IMR-90 (cell line): Measurements from ENCODE around the gene FST. TPM values are rescaled to one million over a fixed set of nuclear protein-coding genes. Genes with fewer than 3 reads are reported as not detected.

Experiments used
- ATAC-seq: fragments of 200-7000 bp; cut with Tn5 transposase; 2 replicates; pipeline ENCODE4 v1.9.1; 2020; ENCODE audit warnings: low read depth, mild to moderate bottlenecking, moderate library complexity
- BruUV-seq: library from RNA; stranded (reverse); fragments of 400-500 nt; replicated peaks from 2 replicates; lab custom pipeline; 2021; lab: Mats Ljungman, UMichigan
- CTCF ChIA-PET: fragments of 300-600 bp; formaldehyde crosslinking; extraction: SDS; loops from one replicate; lab custom pipeline; 2021; ENCODE audit warnings: antibody characterized with exemption; lab: Yijun Ruan, JAX
- POLR2A ChIA-PET: fragments of 300-600 bp; sonication (Branson Sonifier 250); formaldehyde crosslinking; loops from one replicate; lab custom pipeline; 2022; ENCODE audit warnings: antibody characterized with exemption; ENCODE audit not compliant: unreplicated experiment; lab: Charles Lee
- DNase-seq: peaks from one replicate; pipeline ENCODE4 v3.0.0; 2013
- H2AFZ ChIP-seq: replicated peaks from 2 replicates; pipeline ENCODE3; 2013; ENCODE audit warnings: low read length, mild to moderate bottlenecking; ENCODE audit not compliant: poor library complexity
- H2AK5ac ChIP-seq: 2 replicates; pipeline ENCODE4 v1.6.1; 2013; ENCODE audit warnings: low read depth, low read length, inconsistent platforms
- H2AK9ac ChIP-seq: replicated peaks from 2 replicates; pipeline ENCODE3; 2013; ENCODE audit warnings: mild to moderate bottlenecking, low read depth, low read length, moderate library complexity; ENCODE audit not compliant: poor library complexity
- H2BK120ac ChIP-seq: 2 replicates; pipeline ENCODE4 v1.6.1; 2013; ENCODE audit warnings: low read depth, low read length, inconsistent platforms
- H2BK15ac ChIP-seq: 3 replicates; pipeline ENCODE4 v1.6.1; 2013; ENCODE audit warnings: low read depth, low read length, inconsistent platforms
- H2BK20ac ChIP-seq: 2 replicates; pipeline ENCODE4 v1.6.1; 2013; ENCODE audit warnings: low read depth, mild to moderate bottlenecking, inconsistent platforms, low read length, moderate library complexity
- H2BK5ac ChIP-seq: 2 replicates; pipeline ENCODE4 v1.6.1; 2013; ENCODE audit warnings: mild to moderate bottlenecking, low read depth, low read length, inconsistent platforms; ENCODE audit not compliant: poor library complexity, severe bottlenecking
- H3K14ac ChIP-seq: replicated peaks from 2 replicates; pipeline ENCODE4 v1.6.1; 2013; ENCODE audit warnings: low read depth, low read length, inconsistent platforms
- H3K18ac ChIP-seq: 2 replicates; pipeline ENCODE4 v1.6.1; 2013; ENCODE audit warnings: low read depth, low read length, control low read depth
- H3K23ac ChIP-seq: 2 replicates; pipeline ENCODE4 v1.6.1; 2013; ENCODE audit warnings: low read depth, low read length, inconsistent platforms
- H3K27ac ChIP-seq: 2 replicates; pipeline ENCODE4 v1.5.1; 2013; ENCODE audit warnings: mild to moderate bottlenecking, control low read depth, low read length; ENCODE audit not compliant: insufficient read depth
- H3K27me3 ChIP-seq: 2 replicates; pipeline ENCODE4 v1.6.1; 2013; ENCODE audit warnings: low read length; ENCODE audit not compliant: control insufficient read depth, insufficient read depth
- H3K36me3 ChIP-seq: 2 replicates; pipeline ENCODE4 v1.6.1; 2013; ENCODE audit warnings: low read length, mixed read lengths; ENCODE audit not compliant: control insufficient read depth, insufficient read depth
- H3K4ac ChIP-seq: 2 replicates; pipeline ENCODE4 v1.6.1; 2013; ENCODE audit warnings: low read depth, low read length, inconsistent platforms
- H3K4me1 ChIP-seq: 2 replicates; pipeline ENCODE4 v1.6.1; 2013; ENCODE audit warnings: low read length, mixed read lengths; ENCODE audit not compliant: control insufficient read depth, insufficient read depth
- H3K4me2 ChIP-seq: 2 replicates; pipeline ENCODE4 v1.6.1; 2013; ENCODE audit warnings: low read depth, mild to moderate bottlenecking, control low read depth, low read length, moderate library complexity
- H3K4me3 ChIP-seq: 2 replicates; pipeline ENCODE4 v1.5.1; 2013; ENCODE audit warnings: low read depth, mild to moderate bottlenecking, control low read depth, low read length, moderate library complexity; ENCODE audit not compliant: insufficient read depth
- H3K56ac ChIP-seq: 2 replicates; pipeline ENCODE4 v1.6.1; 2013; ENCODE audit warnings: low read length, inconsistent platforms; ENCODE audit not compliant: insufficient read depth; ENCODE audit errors: extremely low read depth
- H3K79me1 ChIP-seq, 2 experiments: 2 replicates each; pipeline ENCODE4 v1.6.1; 2013; ENCODE audit warnings: low read length in 2 of 2, inconsistent platforms in 1 of 2, low read depth in 1 of 2
- H3K9ac ChIP-seq: 2 replicates; pipeline ENCODE4 v1.6.1; 2013; ENCODE audit warnings: low read depth, low read length, control low read depth
- H3K9me1 ChIP-seq: 2 replicates; pipeline ENCODE4 v1.6.1; 2013; ENCODE audit warnings: low read length, inconsistent platforms; ENCODE audit not compliant: insufficient read depth
- H3K9me3 ChIP-seq: 2 replicates; pipeline ENCODE4 v1.6.1; 2013; ENCODE audit warnings: low read length; ENCODE audit not compliant: control insufficient read depth, insufficient read depth
- H4K20me1 ChIP-seq: 2 replicates; pipeline ENCODE4 v1.6.1; 2013; ENCODE audit warnings: low read length, inconsistent platforms; ENCODE audit not compliant: insufficient read depth
- H4K5ac ChIP-seq: 2 replicates; pipeline ENCODE4 v1.6.1; 2013; ENCODE audit warnings: mild to moderate bottlenecking, low read depth, low read length, control low read depth
- H4K8ac ChIP-seq, 2 experiments: 2 replicates each; pipeline ENCODE4 v1.6.1; 2013; ENCODE audit warnings: low read depth in 2 of 2, low read length in 2 of 2, control low read depth in 1 of 2, inconsistent platforms in 1 of 2
- H4K91ac ChIP-seq: 2 replicates; pipeline ENCODE4 v1.6.1; 2013; ENCODE audit warnings: low read depth, low read length, inconsistent platforms; ENCODE audit not compliant: insufficient read depth
- BHLHE40 ChIP-seq: fragments of 150-350 bp; IDR thresholded peaks from 2 replicates; pipeline ENCODE4 v1.6.1; 2016; ENCODE audit warnings: mild to moderate bottlenecking, low read depth, low read length
- CEBPB ChIP-seq: IDR thresholded peaks from 2 replicates; pipeline ENCODE4 v1.6.1; 2012; ENCODE audit warnings: low read depth, low read length, improper control_type of control experiment
- CHD1 ChIP-seq: IDR thresholded peaks from 2 replicates; pipeline ENCODE4 v1.6.1; 2012; ENCODE audit warnings: low read depth, low read length, improper control_type of control experiment
- FOS ChIP-seq: fragments of 150-350 bp; IDR thresholded peaks from 2 replicates; pipeline ENCODE4 v1.6.1; 2016; ENCODE audit warnings: low read depth, low read length
- MAFK ChIP-seq: IDR thresholded peaks from 2 replicates; pipeline ENCODE4 v1.6.1; 2012; ENCODE audit warnings: low read depth, low read length, improper control_type of control experiment
- MAZ ChIP-seq: IDR thresholded peaks from 2 replicates; pipeline ENCODE4 v1.6.1; 2012; ENCODE audit warnings: low read depth, mild to moderate bottlenecking, low read length, improper control_type of control experiment, moderate library complexity, borderline replicate concordance
- POLR2A ChIP-seq: IDR thresholded peaks from 2 replicates; pipeline ENCODE4 v1.6.1; 2012; ENCODE audit warnings: mild to moderate bottlenecking, low read depth, low read length
- RAD21 ChIP-seq: IDR thresholded peaks from 2 replicates; pipeline ENCODE4 v1.6.1; 2012; ENCODE audit warnings: low read length, improper control_type of control experiment
- RCOR1 ChIP-seq: IDR thresholded peaks from 2 replicates; pipeline ENCODE4 v1.6.1; 2012; ENCODE audit warnings: mild to moderate bottlenecking, low read length, improper control_type of control experiment; ENCODE audit not compliant: insufficient replicate concordance
- RFX5 ChIP-seq: IDR thresholded peaks from 2 replicates; pipeline ENCODE4 v1.8.0; 2012; ENCODE audit warnings: low read depth, mild to moderate bottlenecking, low read length, moderate library complexity
- WGBS, 2 experiments: methylation state at CpG; one replicate each; pipeline versions ENCODE4 v1.1.5 to v1.1.7; 2013; ENCODE audit warnings: missing lambda C conversion rate in 2 of 2; ENCODE audit not compliant: insufficient read length in 1 of 2; ENCODE audit errors: extremely low coverage in 2 of 2; 5-methylcytosine and 5-hydroxymethylcytosine counted together
- dilution Hi-C: fragments of 300-500 bp; cut with HindIII; formaldehyde crosslinking; loops from one replicate; pipeline ENCODE4 v1.14.3; 2018; ENCODE audit warnings: low sequenced_read_pairs; ENCODE audit not compliant: unreplicated experiment
- in situ Hi-C: fragments of 300-500 bp; cut with MboI; formaldehyde crosslinking; loops from 3 replicates; pipeline ENCODE4 v1.14.3; 2019; ENCODE audit warnings: low sequenced_read_pairs, inconsistent platforms, mixed read lengths
- intact Hi-C: fragments of 100-400 bp; cut with micrococcal nuclease; formaldehyde crosslinking; loops from 2 replicates; pipeline ENCODE4 v1.10.0; 2022
- polyA plus RNA-seq, 3 experiments: library from polyadenylated mRNA; depleted of rRNA; stranded (reverse); fragments of >200 nt; gene quantifications; 2 replicates each; pipeline ENCODE4 v1.2.3, GENCODE V29; 2012; ENCODE audit warnings: low replicate concordance in 1 of 3
- total RNA-seq: library from RNA; depleted of rRNA; stranded (reverse); fragments of >200 nt; gene quantifications from 2 replicates; pipeline ENCODE4 v1.2.3, GENCODE V29; 2012

The FST gene
- total and polyA plus RNA-seq, 2 of the 4 experiments (the other 2 are of a cell fraction): 141 to 195 TPM

- Histone ChIP-seq H2BK20ac (no peak overlapping the region), H4K20me1 (no peaks in the 10 kb centered on the region), H3K4me2 (no peak overlapping the region), H3K9ac (no peak overlapping the region), H3K4me3 (no peak overlapping the region), H2AFZ (no peak overlapping the region), H3K79me1 (no peaks in the 10 kb centered on the region), H3K14ac (no peak overlapping the region), H3K23ac (no peak overlapping the region), H4K5ac (no peak overlapping the region), H3K27me3 (no peaks in the 10 kb centered on the region), H2AK5ac (no peak overlapping the region), H3K18ac (no peak overlapping the region), H3K56ac (no peak overlapping the region), H2BK5ac (no peak overlapping the region), H4K91ac (no peak overlapping the region), H2AK9ac (no peak overlapping the region), H2BK15ac (no peak overlapping the region), H3K9me3 (no peaks in the 10 kb centered on the region), H3K36me3 (no peaks in the 10 kb centered on the region), H2BK120ac (no peak overlapping the region), H3K4me1 (no peaks in the 10 kb centered on the region), H3K9me1 (no peaks in the 10 kb centered on the region), H4K8ac (no peak overlapping the region), H3K27ac (no peak overlapping the region), H3K4ac (no peak overlapping the region)
- intact Hi-C loops (no loop called here), in situ Hi-C loops (no loop called here), dilution Hi-C loops (no loop called here)
- ChIA-PET POLR2A (no interaction called here), CTCF (interaction anchor here (1.3 kb wide), 1 partner anchor 781 kb away, joined by 3 read pairs; no protein-coding TSS in a partner anchor)
- ATAC-seq (no peak), DNase-seq (no peak)
- BruUV-seq: no TSS peak
- 43% methylated on average over 1 of the region's 1 CpG; no CpG with 5 or more reads in 1 of the 2 experiments for WGBS, 2 experiments
- TF ChIP-seq BHLHE40 (no peak), POLR2A (no peak), CHD1 (no peak), MAFK (no peak), RAD21 (no peak), FOS (no peak), RCOR1 (no peak), MAZ (no peak), CEBPB (no peak), RFX5 (no peak)
These were observed 26.3 kb upstream of the FST start for GRCh38 chr5:53453898-53454718.
